Measurements from ENCODE around the gene VTCN1. TPM values are rescaled to one million over a fixed set of nuclear protein-coding genes. Genes with fewer than 3 reads are reported as not detected.

The VTCN1 gene
- total RNA-seq, 1 donor from 2014 or later = 1.2 TPM

DNA sequence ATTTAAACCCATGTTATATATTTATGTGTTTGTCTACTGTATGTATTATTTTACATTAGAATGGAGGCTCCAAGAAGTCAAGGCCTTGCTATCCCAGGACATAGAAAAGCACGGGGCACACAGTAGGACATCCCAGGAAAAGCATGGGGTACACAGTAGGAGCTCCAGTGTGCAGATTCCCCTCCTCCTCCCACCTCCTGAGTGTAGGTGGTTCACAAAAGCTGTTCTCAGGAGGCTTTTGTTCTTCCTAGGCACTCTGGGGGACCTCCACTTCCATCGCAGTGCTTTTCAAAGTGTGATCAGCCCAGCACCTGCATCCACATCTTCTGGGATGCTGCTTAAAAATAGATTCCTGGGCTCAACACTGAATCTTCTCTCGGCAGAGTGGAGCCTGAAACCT lies 30.8 kb upstream of the VTCN1 start:
- TF ChIP-seq, protein P1, sequence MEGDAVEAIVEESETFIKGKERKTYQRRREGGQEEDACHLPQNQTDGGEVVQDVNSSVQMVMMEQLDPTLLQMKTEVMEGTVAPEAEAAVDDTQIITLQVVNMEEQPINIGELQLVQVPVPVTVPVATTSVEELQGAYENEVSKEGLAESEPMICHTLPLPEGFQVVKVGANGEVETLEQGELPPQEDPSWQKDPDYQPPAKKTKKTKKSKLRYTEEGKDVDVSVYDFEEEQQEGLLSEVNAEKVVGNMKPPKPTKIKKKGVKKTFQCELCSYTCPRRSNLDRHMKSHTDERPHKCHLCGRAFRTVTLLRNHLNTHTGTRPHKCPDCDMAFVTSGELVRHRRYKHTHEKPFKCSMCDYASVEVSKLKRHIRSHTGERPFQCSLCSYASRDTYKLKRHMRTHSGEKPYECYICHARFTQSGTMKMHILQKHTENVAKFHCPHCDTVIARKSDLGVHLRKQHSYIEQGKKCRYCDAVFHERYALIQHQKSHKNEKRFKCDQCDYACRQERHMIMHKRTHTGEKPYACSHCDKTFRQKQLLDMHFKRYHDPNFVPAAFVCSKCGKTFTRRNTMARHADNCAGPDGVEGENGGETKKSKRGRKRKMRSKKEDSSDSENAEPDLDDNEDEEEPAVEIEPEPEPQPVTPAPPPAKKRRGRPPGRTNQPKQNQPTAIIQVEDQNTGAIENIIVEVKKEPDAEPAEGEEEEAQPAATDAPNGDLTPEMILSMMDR (conservative IDR thresholded peaks at IDR 0.05; ENCODE audit: low read depth, low read length) = no peak
- H3K4me3 ChIP-seq (ENCODE audit: low read depth, low read length) = no peak overlapping the region
- DNase-seq (ENCODE audit: low read depth) = no peak

DNA sequence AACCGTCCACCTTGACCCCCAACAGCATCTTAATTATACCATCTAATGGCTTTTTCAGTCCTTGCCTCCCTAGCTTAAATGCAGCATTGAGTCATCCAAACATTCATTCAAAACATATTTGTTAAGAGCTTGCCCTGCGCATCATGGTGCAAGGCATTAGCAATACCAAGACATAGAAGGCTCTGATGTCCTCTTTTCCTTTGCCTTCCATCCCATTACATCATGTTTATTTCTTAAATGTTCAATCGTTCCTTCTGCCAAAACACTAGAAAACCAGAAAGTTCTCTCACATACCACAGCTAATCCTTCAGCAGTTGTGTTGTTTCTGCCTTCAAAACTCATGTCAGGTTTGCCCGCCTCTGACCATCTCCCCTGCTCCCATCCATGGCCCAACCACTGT lies 29.8 kb upstream of the VTCN1 start:
- TF ChIP-seq, protein P1 (conservative IDR thresholded peaks at IDR 0.05; ENCODE audit: low read depth, low read length) = no peak
- no peak overlapping the region for H3K4me3 ChIP-seq (ENCODE audit: low read depth, low read length)
- no peak for DNase-seq (ENCODE audit: low read depth)

DNA sequence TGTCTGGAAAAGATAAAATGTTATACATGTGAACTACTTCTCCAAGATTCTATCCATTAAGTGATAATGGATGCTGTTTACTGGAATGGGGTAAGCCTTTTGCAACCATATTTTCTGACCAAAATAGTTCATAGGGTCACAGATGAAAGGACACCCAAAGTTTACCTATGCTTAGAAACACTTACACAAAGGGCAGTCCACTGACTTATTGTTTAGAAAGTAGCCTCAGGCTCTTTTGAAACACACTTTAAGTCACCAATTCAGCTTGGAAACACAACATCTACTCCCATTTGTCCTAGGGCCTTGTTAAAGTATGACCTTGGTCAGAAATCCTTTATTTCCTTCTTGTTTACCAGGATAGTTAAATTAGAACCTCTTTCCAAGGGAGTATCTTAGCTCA lies 28.7 kb upstream of the VTCN1 start:
- no peak for DNase-seq (ENCODE audit: low read depth)

DNA sequence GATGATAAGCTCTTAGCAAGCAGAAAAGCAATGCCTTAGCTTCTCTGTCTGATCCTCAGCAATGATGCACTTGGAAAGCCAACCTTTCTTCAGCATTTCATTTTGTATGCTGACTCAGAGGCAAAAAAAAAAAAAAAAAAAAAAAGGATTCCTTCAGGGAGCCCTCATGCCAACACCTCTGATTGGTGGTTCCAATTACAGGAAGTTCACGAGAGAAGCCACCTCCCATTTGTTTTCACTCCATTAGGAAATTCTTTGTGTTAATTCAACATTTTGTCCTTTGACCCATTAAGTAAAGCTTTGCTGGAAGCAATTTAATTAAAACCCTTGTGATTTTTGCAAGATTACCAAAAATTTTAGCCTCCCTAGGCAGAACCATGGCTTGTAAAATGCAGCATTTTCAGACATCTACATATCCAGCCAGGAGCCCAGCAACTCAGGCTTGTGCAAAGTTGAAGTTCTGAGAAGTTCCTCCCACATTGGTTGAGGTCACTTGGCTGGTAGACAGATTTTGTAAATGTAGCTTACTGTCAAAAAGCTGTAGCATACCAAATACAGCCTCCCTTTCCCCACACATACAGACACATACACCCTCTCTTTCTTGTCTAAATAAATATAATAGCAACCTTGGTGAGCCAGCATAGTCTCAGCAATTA lies 27.1 kb upstream of the VTCN1 start:
- peak; percentile 38 for DNase-seq (ENCODE audit: low read depth)
- TF ChIP-seq, protein P1 (conservative IDR thresholded peaks at IDR 0.05; ENCODE audit: low read depth, low read length) = no peak
- no peak overlapping the region for H3K4me3 ChIP-seq (ENCODE audit: low read depth, low read length)

More for the DNA sequence above, 28.7 kb upstream of the VTCN1 start:
- TF ChIP-seq, protein P1 (conservative IDR thresholded peaks at IDR 0.05; ENCODE audit: low read depth, low read length) = no peak
- H3K4me3 ChIP-seq (ENCODE audit: low read depth, low read length) = no peak overlapping the region

DNA sequence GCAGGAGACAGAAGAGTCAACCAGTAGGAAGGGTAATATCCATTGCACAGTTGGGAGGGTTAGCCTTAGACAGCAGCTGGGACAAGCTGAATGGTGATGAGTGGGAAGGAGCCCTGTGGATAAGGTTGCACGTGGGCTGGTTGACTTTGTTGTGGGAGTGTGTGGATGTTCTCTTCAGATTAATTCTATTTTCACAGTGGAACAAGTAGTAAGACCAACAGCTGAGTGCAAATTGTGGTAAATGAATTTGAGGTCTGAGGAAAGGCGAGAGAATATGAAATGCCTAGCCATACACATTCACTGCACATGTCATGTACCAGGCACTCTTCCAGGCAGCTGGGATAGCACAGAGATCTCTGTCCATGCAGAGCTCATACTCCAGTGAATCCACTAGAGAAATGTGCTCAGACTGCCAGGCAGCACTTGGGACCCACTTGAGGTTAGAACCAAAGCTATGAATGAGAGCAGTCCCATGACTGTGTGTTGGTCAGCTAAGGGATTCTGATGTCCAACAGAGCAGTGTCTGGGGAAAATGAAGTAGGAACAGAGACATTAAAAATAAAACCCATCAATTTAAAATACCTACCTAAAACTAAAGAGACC lies 25.2 kb upstream of the VTCN1 start:
- DNase-seq (ENCODE audit: low read depth) = no peak
- TF ChIP-seq, protein P1 (conservative IDR thresholded peaks at IDR 0.05; ENCODE audit: low read depth, low read length) = no peak
- H3K4me3 ChIP-seq (ENCODE audit: low read depth, low read length) = no peak overlapping the region

DNA sequence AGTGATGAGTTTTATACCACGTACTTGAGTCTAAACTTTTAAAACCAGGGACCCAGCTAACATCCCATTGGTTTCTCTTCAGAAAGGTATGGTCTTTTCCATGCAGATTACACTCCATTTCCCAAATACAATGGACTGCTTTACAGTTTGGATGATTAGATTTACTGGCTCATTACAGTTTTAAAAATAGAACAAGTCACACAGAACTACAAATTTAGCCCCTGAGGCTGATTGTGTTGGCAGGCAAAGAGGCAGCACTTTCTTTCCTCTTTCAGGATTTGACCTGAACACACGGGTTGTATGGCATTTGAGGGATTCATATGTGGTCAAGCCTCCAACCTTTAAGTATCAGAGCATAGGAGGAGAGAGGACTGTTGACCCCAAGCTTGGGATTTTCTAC lies 21.8 kb upstream of the VTCN1 start:
- H3K4me3 ChIP-seq (ENCODE audit: low read depth, low read length) = no peak overlapping the region
- DNase-seq (ENCODE audit: low read depth) = no peak
- TF ChIP-seq, protein P1 (conservative IDR thresholded peaks at IDR 0.05; ENCODE audit: low read depth, low read length) = no peak

Data from epithelial cell of proximal tubule (primary cell).